Ovary (tissue), 3 donors: ENCODE results near the gene DUXA.

Experiments
- EP300 ChIP-seq: sonication (generic); formaldehyde crosslinking; IDR thresholded peaks from one replicate; pipeline ENCODE4 v1.6.1; 2017; ENCODE audit warnings: antibody characterized with exemption
- POLR2A ChIP-seq: fragments of 450-650 bp; IDR thresholded peaks from one replicate; pipeline ENCODE4 v1.6.1; 2017; ENCODE audit warnings: antibody characterized with exemption, mild to moderate bottlenecking, moderate library complexity
- TF ChIP-seq, protein P1 (sequence below), 3 donors: fragments of 450-650 bp in 2 of 3; fragments of 200-600 bp in 1 of 3; IDR thresholded peaks; one replicate each; pipeline versions ENCODE4 v1.5.1 to v1.8.0; 2016 to 2022; ENCODE audit warnings: antibody characterized with exemption in 3 of 3, mild to moderate bottlenecking in 1 of 3
- donor health status: DM: no; HTN: no; CAD: no.

DNA sequence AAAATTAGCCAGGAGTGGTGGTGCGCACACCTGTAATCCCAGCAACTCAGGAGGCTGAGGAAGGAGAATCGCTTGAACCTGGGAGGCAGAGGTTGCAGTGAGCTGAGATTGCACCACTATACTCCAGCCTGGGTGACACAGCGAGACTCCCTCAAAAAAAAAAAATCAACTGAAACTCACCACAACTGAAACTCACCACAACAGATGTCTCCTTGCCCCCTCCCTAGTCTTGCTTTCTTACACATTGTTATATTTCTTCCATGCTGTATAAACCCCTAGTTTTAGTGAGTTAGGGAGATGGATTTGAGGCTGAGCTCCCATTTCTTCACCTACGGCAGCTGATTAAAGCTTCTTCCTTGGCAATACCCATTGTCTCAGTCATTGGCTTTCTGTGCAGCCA lies 25.6 kb downstream of the DUXA start:
- TF ChIP-seq POLR2A (no peak), EP300 (no peak)
- TF ChIP-seq, protein P1, sequence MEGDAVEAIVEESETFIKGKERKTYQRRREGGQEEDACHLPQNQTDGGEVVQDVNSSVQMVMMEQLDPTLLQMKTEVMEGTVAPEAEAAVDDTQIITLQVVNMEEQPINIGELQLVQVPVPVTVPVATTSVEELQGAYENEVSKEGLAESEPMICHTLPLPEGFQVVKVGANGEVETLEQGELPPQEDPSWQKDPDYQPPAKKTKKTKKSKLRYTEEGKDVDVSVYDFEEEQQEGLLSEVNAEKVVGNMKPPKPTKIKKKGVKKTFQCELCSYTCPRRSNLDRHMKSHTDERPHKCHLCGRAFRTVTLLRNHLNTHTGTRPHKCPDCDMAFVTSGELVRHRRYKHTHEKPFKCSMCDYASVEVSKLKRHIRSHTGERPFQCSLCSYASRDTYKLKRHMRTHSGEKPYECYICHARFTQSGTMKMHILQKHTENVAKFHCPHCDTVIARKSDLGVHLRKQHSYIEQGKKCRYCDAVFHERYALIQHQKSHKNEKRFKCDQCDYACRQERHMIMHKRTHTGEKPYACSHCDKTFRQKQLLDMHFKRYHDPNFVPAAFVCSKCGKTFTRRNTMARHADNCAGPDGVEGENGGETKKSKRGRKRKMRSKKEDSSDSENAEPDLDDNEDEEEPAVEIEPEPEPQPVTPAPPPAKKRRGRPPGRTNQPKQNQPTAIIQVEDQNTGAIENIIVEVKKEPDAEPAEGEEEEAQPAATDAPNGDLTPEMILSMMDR (IDR thresholded peaks at IDR 0.05) = no peak
